ENCODE data around the gene GLRX2. TPM values are rescaled to one million over a fixed set of nuclear protein-coding genes. Genes with fewer than 3 reads are reported as not detected.
A peak's percentile ranks its signal among the peaks of the same experiment; 100 is the strongest.

The GLRX2 gene
- 1 to 10 TPM; 4.2 to 9.2 (median 7.1) TPM for total RNA-seq
- 10 to 100 TPM; 13.8 to 23.4 (median 17.6) TPM for polyA plus RNA-seq

GRCh38 chr1:193104907-193105820, at the start of gene GLRX2:
GLRX2 (minus strand) TSS chr1:193105414; CDS start chr1:193105382, 32 bp downstream.
- Histone ChIP-seq H3K9me3 (no peaks in the 10 kb centered on the region), H3K36me3 (peaks cover 0 to 7% (median 2%) of the 10 kb centered on the region in 4 donors), H3K27ac (peak within 1 kb of the TSS; percentile 95 to 97 (median 96)), H3K4me3 (peak within 1 kb of the TSS; percentile 74 to 96 (median 84)), H3K4me1 (peaks cover 0 to 25% (median 15%) of the 10 kb centered on the region in 4 donors), H3K27me3 (no peaks in the 10 kb centered on the region)
- TF ChIP-seq POLR2A (IDR thresholded peaks at IDR 0.05) (peak; percentile 53 to 63), POLR2AphosphoS5 (IDR thresholded peaks at IDR 0.05) (peak; percentile 70 to 91 (median 86)), CTCF (IDR thresholded peaks at IDR 0.05) (peak in 1 of 4 experiments; percentile 5), EP300 (IDR thresholded peaks at IDR 0.05) (no peak)
- intact Hi-C loops (cut with DNase I): loop anchor here (1.0 to 5.0 kb wide), 3 partner anchors 16 to 298 kb away; partner anchors contain the start of gene RGS2
- 0% methylated on average over 73 of the region's 73 CpGs for WGBS, 2 donors
- DNase-seq: peak; percentile 93

GRCh38 chr1:193144999-193145398, 39.8 kb upstream of the GLRX2 start:
- peaks cover 0 to 71% (median 9%) of the 10 kb centered on the region in 4 donors for H3K36me3 ChIP-seq
- H3K4me1 ChIP-seq: peaks cover 0 to 12% (median 0%) of the 10 kb centered on the region in 4 donors
- no peak for DNase-seq
- H3K9me3 ChIP-seq: no peaks in the 10 kb centered on the region
- no peaks in the 10 kb centered on the region for H3K27me3 ChIP-seq
- no peak overlapping the region for H3K27ac ChIP-seq
- intact Hi-C loops (cut with DNase I): no loop called here
- WGBS, 2 donors: 79 to 84% methylated on average over 1 of the region's 1 CpG
- no peak overlapping the region for H3K4me3 ChIP-seq
- no peak for TF ChIP-seq POLR2A (IDR thresholded peaks at IDR 0.05)
- TF ChIP-seq POLR2AphosphoS5 (IDR thresholded peaks at IDR 0.05): no peak
- TF ChIP-seq CTCF (IDR thresholded peaks at IDR 0.05): no peak
- no peak for TF ChIP-seq EP300 (IDR thresholded peaks at IDR 0.05)

- Histone ChIP-seq H3K4me3 (no peak overlapping the region), H3K27me3 (no peaks in the 10 kb centered on the region), H3K36me3 (peaks cover 0 to 71% (median 9%) of the 10 kb centered on the region in 4 donors), H3K4me1 (peaks cover 0 to 12% (median 0%) of the 10 kb centered on the region in 4 donors), H3K27ac (no peak overlapping the region), H3K9me3 (no peaks in the 10 kb centered on the region)
- WGBS, 2 donors: 84 to 87% methylated on average over 5 of the region's 5 CpGs
- intact Hi-C loops (cut with DNase I): no loop called here
- DNase-seq: no peak
- TF ChIP-seq CTCF (IDR thresholded peaks at IDR 0.05): no peak
Measured at GRCh38 chr1:193144361-193144938, 39.2 kb upstream of the GLRX2 start.

GRCh38 chr1:193143285-193143684, 38.1 kb upstream of the GLRX2 start:
- DNase-seq: no peak
- H3K27me3 ChIP-seq: no peaks in the 10 kb centered on the region
- no peaks in the 10 kb centered on the region for H3K9me3 ChIP-seq
- H3K4me3 ChIP-seq: no peak overlapping the region
- peaks cover 0 to 71% (median 9%) of the 10 kb centered on the region in 4 donors for H3K36me3 ChIP-seq
- no peak overlapping the region for H3K27ac ChIP-seq
- WGBS, 2 donors: 79 to 81% methylated on average over 1 of the region's 1 CpG
- intact Hi-C loops (cut with DNase I): no loop called here
- TF ChIP-seq CTCF (IDR thresholded peaks at IDR 0.05): peak in 1 of 4 experiments; percentile 38
- TF ChIP-seq POLR2AphosphoS5 (IDR thresholded peaks at IDR 0.05): no peak
- H3K4me1 ChIP-seq: peaks cover 0 to 12% (median 0%) of the 10 kb centered on the region in 4 donors

Data from sigmoid colon (tissue), 7 donors.